Osteoblast (primary cell): Measurements from ENCODE around the gene IGFL4. TPM values are rescaled to one million over a fixed set of nuclear protein-coding genes. Genes with fewer than 3 reads are reported as not detected.

Experiments
- DNase-seq: peaks from one replicate; pipeline ENCODE4 v3.0.0; 2011; ENCODE audit warnings: low spot score, mixed read lengths; ENCODE audit not compliant: insufficient read length; ENCODE audit errors: missing footprints
- H2AFZ ChIP-seq: 2 replicates; pipeline ENCODE4 v1.6.0; 2011; ENCODE audit warnings: mild to moderate bottlenecking, low read length
- H3K27ac ChIP-seq: 2 replicates; pipeline ENCODE4 v1.5.1; 2011; ENCODE audit warnings: mild to moderate bottlenecking, low read depth, low read length, moderate library complexity
- H3K27me3 ChIP-seq: 2 replicates; pipeline ENCODE4 v1.6.0; 2012; ENCODE audit warnings: mild to moderate bottlenecking, control low read depth, inconsistent platforms, low read length, moderate library complexity; ENCODE audit not compliant: insufficient read depth
- H3K36me3 ChIP-seq: 2 replicates; pipeline ENCODE4 v1.5.1; 2011; ENCODE audit warnings: mild to moderate bottlenecking, low read length, control low read depth, moderate library complexity; ENCODE audit not compliant: insufficient read depth
- H3K4me1 ChIP-seq: 2 replicates; pipeline ENCODE4 v1.5.1; 2011; ENCODE audit warnings: mild to moderate bottlenecking, low read length, control low read depth, moderate library complexity; ENCODE audit not compliant: insufficient read depth
- H3K4me2 ChIP-seq: 2 replicates; pipeline ENCODE4 v1.6.0; 2011; ENCODE audit warnings: mild to moderate bottlenecking, low read length; ENCODE audit not compliant: insufficient read depth
- H3K4me3 ChIP-seq: fragments of 200-600 bp; sonication (generic); 3 replicates; pipeline ENCODE4 v1.5.1; 2012; ENCODE audit warnings: mild to moderate bottlenecking, low read length, inconsistent platforms; ENCODE audit not compliant: insufficient read depth
- H3K79me2 ChIP-seq: 2 replicates; pipeline ENCODE4 v1.6.0; 2012; ENCODE audit warnings: mild to moderate bottlenecking, low read length, control low read depth, inconsistent platforms; ENCODE audit not compliant: insufficient read depth
- H3K9me3 ChIP-seq: 2 replicates; pipeline ENCODE4 v1.5.1; 2011; ENCODE audit warnings: low read depth, low read length, control low read depth
- H4K20me1 ChIP-seq: 2 replicates; pipeline ENCODE4 v1.6.0; 2012; ENCODE audit warnings: mild to moderate bottlenecking, low read length, control low read depth; ENCODE audit not compliant: insufficient read depth
- CTCF ChIP-seq: IDR thresholded peaks from 2 replicates; pipeline ENCODE4 v1.5.1; 2011; ENCODE audit warnings: mild to moderate bottlenecking, low read depth, low read length, moderate library complexity; ENCODE audit errors: extremely low read depth
- total RNA-seq: library from RNA; depleted of rRNA; stranded (reverse); fragments of >200 nt; gene quantifications from 2 replicates; pipeline ENCODE4 v1.2.3, GENCODE V29; 2012

The IGFL4 gene
- total RNA-seq, 1 donor: not detected

GRCh38 chr19:46076031-46076880 is 35.5 kb upstream of the IGFL4 start:
- peaks cover 5% of the 10 kb centered on the region for H4K20me1 ChIP-seq
- no peaks in the 10 kb centered on the region for H3K36me3 ChIP-seq
- no peak for DNase-seq
- no peaks in the 10 kb centered on the region for H3K9me3 ChIP-seq
- no peaks in the 10 kb centered on the region for H3K79me2 ChIP-seq
- peaks cover 70% of the 10 kb centered on the region for H3K27me3 ChIP-seq
- peaks cover 19% of the 10 kb centered on the region for H3K4me1 ChIP-seq
- H3K4me3 ChIP-seq: no peak overlapping the region
- H2AFZ ChIP-seq: no peak overlapping the region
- no peak overlapping the region for H3K27ac ChIP-seq
- H3K4me2 ChIP-seq: no peak overlapping the region
- peak; percentile 24 for TF ChIP-seq CTCF

- H3K4me1 ChIP-seq: peaks cover 28% of the 10 kb centered on the region
- peaks cover 66% of the 10 kb centered on the region for H3K27me3 ChIP-seq
- no peak overlapping the region for H3K4me3 ChIP-seq
- no peak overlapping the region for H3K4me2 ChIP-seq
- H4K20me1 ChIP-seq: no peaks in the 10 kb centered on the region
- no peaks in the 10 kb centered on the region for H3K9me3 ChIP-seq
- no peaks in the 10 kb centered on the region for H3K79me2 ChIP-seq
- no peak overlapping the region for H3K27ac ChIP-seq
- no peaks in the 10 kb centered on the region for H3K36me3 ChIP-seq
- TF ChIP-seq CTCF: no peak
- no peak overlapping the region for H2AFZ ChIP-seq
- DNase-seq: no peak
Observed at GRCh38 chr19:46073268-46073922, 32.6 kb upstream of the IGFL4 start.

- no peak overlapping the region for H3K4me3 ChIP-seq
- peak overlapping the region; percentile 45 for H3K4me2 ChIP-seq
- no peak for DNase-seq
- no peaks in the 10 kb centered on the region for H3K36me3 ChIP-seq
- H3K79me2 ChIP-seq: no peaks in the 10 kb centered on the region
- H4K20me1 ChIP-seq: no peaks in the 10 kb centered on the region
- H3K9me3 ChIP-seq: no peaks in the 10 kb centered on the region
- no peak for TF ChIP-seq CTCF
- H3K27me3 ChIP-seq: peaks cover 39% of the 10 kb centered on the region
- H2AFZ ChIP-seq: no peak overlapping the region
- H3K27ac ChIP-seq: peak overlapping the region; percentile 47
- peaks cover 30% of the 10 kb centered on the region for H3K4me1 ChIP-seq
Observed at GRCh38 chr19:46069806-46070341, 29.1 kb upstream of the IGFL4 start.
